HG03469 (cell line): Measurements from ENCODE around the gene HK1.
"Not testable (repeated sequence)": the region's sequence is repeated elsewhere in the genome, so short reads cannot be mapped to it uniquely, and the experiment has no call there.

ENCODE experiments used
- ATAC-seq: cut with Tn5 transposase; IDR thresholded peaks from one replicate; pipeline ENCODE4 v1.9.1; 2021; ENCODE audit warnings: mild to moderate bottlenecking, moderate library complexity, moderate number of reproducible peaks; ENCODE audit not compliant: unreplicated experiment

HK1 gene

GRCh38 chr10:69253171-69253570, 25.1 kb upstream of the HK1 start:
- no peak for ATAC-seq

GRCh38 chr10:69254877-69255276, 23.4 kb upstream of the HK1 start:
- no peak for ATAC-seq

- no peak for ATAC-seq
Observed at GRCh38 chr10:69259547-69260243, 18.6 kb upstream of the HK1 start.

- ATAC-seq = no peak
Observed at GRCh38 chr10:69261184-69261583, 17.1 kb upstream of the HK1 start.

GRCh38 chr10:69262292-69262751, 16.0 kb upstream of the HK1 start:
- no peak for ATAC-seq

- ATAC-seq = no peak
Observed at GRCh38 chr10:69265521-69265920, 12.8 kb upstream of the HK1 start.

- no peak for ATAC-seq
Observed at GRCh38 chr10:69268761-69269416, 9.4 kb upstream of the HK1 start.

- ATAC-seq = no peak
Observed at GRCh38 chr10:69269761-69270160, 8.5 kb upstream of the HK1 start.

- no peak for ATAC-seq
Observed at GRCh38 chr10:69270990-69271389, 7.3 kb upstream of the HK1 start.

- no peak for ATAC-seq
Observed at GRCh38 chr10:69272624-69273023, 5.7 kb upstream of the HK1 start.

- ATAC-seq = no peak
Observed at GRCh38 chr10:69275444-69275843, 2.9 kb upstream of the HK1 start.

- no peak for ATAC-seq
Observed at GRCh38 chr10:69276503-69276902, 1.8 kb upstream of the HK1 start.

GRCh38 chr10:69279110-69279509, 814 bp downstream of the HK1 start:
- ATAC-seq = no peak

GRCh38 chr10:69281507-69282413, 3.5 kb downstream of the HK1 start:
- ATAC-seq = no peak

GRCh38 chr10:69284402-69284801, 6.1 kb downstream of the HK1 start:
- not testable (repeated sequence) for ATAC-seq

GRCh38 chr10:69285699-69286098, 7.4 kb downstream of the HK1 start:
- ATAC-seq = no peak

GRCh38 chr10:69287181-69287580, 8.9 kb downstream of the HK1 start:
- ATAC-seq = no peak

- ATAC-seq = no peak
Observed at GRCh38 chr10:69290993-69291392, 12.7 kb downstream of the HK1 start.

- no peak for ATAC-seq
Observed at GRCh38 chr10:69292459-69292858, 14.2 kb downstream of the HK1 start.

GRCh38 chr10:69295027-69295636, 16.8 kb downstream of the HK1 start:
- ATAC-seq = no peak

GRCh38 chr10:69303632-69304051, 25.3 kb downstream of the HK1 start:
- no peak for ATAC-seq
